Lung (tissue), 12 donors: ENCODE results near the gene SLC66A2. TPM values are rescaled to one million over a fixed set of nuclear protein-coding genes. Genes with fewer than 3 reads are reported as not detected.
A peak's percentile ranks its signal among the peaks of the same experiment; 100 is the strongest.

Source experiments
- ATAC-seq: fragments of 200-7000 bp; cut with Tn5 transposase; one replicate; pipeline ENCODE4 v1.9.1; 2020; ENCODE audit warnings: moderate number of reproducible peaks; ENCODE audit not compliant: insufficient read depth, low FRiP score
- DNase-seq, 3 donors: peaks; one replicate each; pipeline ENCODE4 v3.0.0-alpha.2; 2013 to 2017
- H3K27ac ChIP-seq, 2 donors: one replicate each; pipeline ENCODE4 v1.5.1; 2013; ENCODE audit warnings: mild to moderate bottlenecking in 2 of 2, moderate library complexity in 2 of 2, control low read depth in 1 of 2, inconsistent platforms in 1 of 2, low read depth in 1 of 2, low read length in 1 of 2
- H3K27me3 ChIP-seq, 3 donors: one replicate each; pipeline ENCODE4 v1.5.1; 2013; ENCODE audit warnings: low read length in 2 of 3; ENCODE audit not compliant: control insufficient read depth in 3 of 3, insufficient read depth in 3 of 3
- H3K36me3 ChIP-seq, 4 donors: one replicate each; pipeline ENCODE4 v1.5.1; 2013; ENCODE audit warnings: low read length in 4 of 4, mild to moderate bottlenecking in 1 of 4, moderate library complexity in 1 of 4; ENCODE audit not compliant: control insufficient read depth in 4 of 4, insufficient read depth in 4 of 4
- H3K4me1 ChIP-seq, 5 donors: one replicate each; pipeline ENCODE4 v1.5.1; 2013; ENCODE audit warnings: low read length in 5 of 5, mild to moderate bottlenecking in 2 of 5, moderate library complexity in 1 of 5; ENCODE audit not compliant: control insufficient read depth in 5 of 5, insufficient read depth in 5 of 5
- H3K4me3 ChIP-seq: one replicate; pipeline ENCODE4 v1.5.1; 2013; ENCODE audit warnings: mild to moderate bottlenecking, control low read depth, moderate library complexity
- H3K9ac ChIP-seq, 2 donors: one replicate each; pipeline ENCODE4 v1.5.1; 2013; ENCODE audit warnings: low read length in 2 of 2, control low read depth in 1 of 2; ENCODE audit not compliant: insufficient read depth in 1 of 2
- H3K9me3 ChIP-seq, 4 donors: one replicate each; pipeline ENCODE4 v1.5.1; 2013; ENCODE audit warnings: low read length in 3 of 4, mild to moderate bottlenecking in 1 of 4, moderate library complexity in 1 of 4; ENCODE audit not compliant: control insufficient read depth in 4 of 4, insufficient read depth in 3 of 4
- CTCF ChIP-seq: IDR thresholded peaks from 2 replicates; pipeline ENCODE4 v1.5.1; 2012; ENCODE audit warnings: mild to moderate bottlenecking; ENCODE audit errors: control extremely low read depth, extremely low read depth
- WGBS, 2 donors: extraction: QIAGEN DNeasy Blood & Tissue Kit; methylation state at CpG; one replicate each; pipeline ENCODE4 v1.1.7; 2013; 5-methylcytosine and 5-hydroxymethylcytosine counted together
- polyA plus RNA-seq, 2 donors: library from polyadenylated mRNA; stranded (reverse); fragments of 200-250 nt; gene quantifications; one replicate each; pipeline ENCODE4 v1.2.1, GENCODE V29; 2013
- total RNA-seq, 2 donors: library from RNA; depleted of rRNA in 1 of 2; stranded (reverse); fragments of >200 nt in 1 of 2; gene quantifications; one replicate each; pipeline ENCODE4 v1.2.1, GENCODE V29; 2014 to 2021
- donor health status: control.
- donor health status: control.
- donor health status: Bipolar disorder and iron deficiency.
- donor health status: healthy.
- donor health status: DM: yes; HTN: yes; CAD: no.

Gene SLC66A2
- total and polyA plus RNA-seq, 4 donors = 26.5 to 71.8 (median 62.3) TPM

GRCh38 chr18:79861687-79862086 lies 89.8 kb downstream of the SLC66A2 start:
- no peak overlapping the region for H3K4me3 ChIP-seq
- DNase-seq (no peak), ATAC-seq (no peak)
- H3K36me3 ChIP-seq = no peaks in the 10 kb centered on the region
- H3K4me1 ChIP-seq = peaks cover 0 to 9% (median 0%) of the 10 kb centered on the region in 5 donors
- H3K9ac ChIP-seq = no peak overlapping the region
- H3K27me3 ChIP-seq = no peaks in the 10 kb centered on the region
- peaks cover 0 to 10% (median 1%) of the 10 kb centered on the region in 4 donors for H3K9me3 ChIP-seq
- TF ChIP-seq CTCF = no peak
- no peak overlapping the region for H3K27ac ChIP-seq
- WGBS, 2 donors = 86 to 90% methylated on average over 2 of the region's 2 CpGs

- WGBS, 2 donors = 89 to 91% methylated on average over 7 of the region's 7 CpGs
- DNase-seq (no peak), ATAC-seq (no peak)
- TF ChIP-seq CTCF = no peak
- Histone ChIP-seq H3K27ac (no peak overlapping the region), H3K4me3 (no peak overlapping the region), H3K36me3 (no peaks in the 10 kb centered on the region), H3K27me3 (no peaks in the 10 kb centered on the region), H3K9me3 (peaks cover 0 to 10% (median 1%) of the 10 kb centered on the region in 4 donors), H3K9ac (no peak overlapping the region), H3K4me1 (peaks cover 0 to 17% (median 4%) of the 10 kb centered on the region in 5 donors)
Observed at GRCh38 chr18:79859314-79859713, 92.1 kb downstream of the SLC66A2 start.

- peaks cover 0 to 17% (median 4%) of the 10 kb centered on the region in 5 donors for H3K4me1 ChIP-seq
- no peak overlapping the region for H3K27ac ChIP-seq
- no peaks in the 10 kb centered on the region for H3K36me3 ChIP-seq
- no peak overlapping the region for H3K4me3 ChIP-seq
- peak; percentile 69 to 84 (median 81) for DNase-seq
- H3K27me3 ChIP-seq = no peaks in the 10 kb centered on the region
- no peak for TF ChIP-seq CTCF
- peaks cover 0 to 3% (median under 1%) of the 10 kb centered on the region in 4 donors for H3K9me3 ChIP-seq
- no peak for ATAC-seq
- WGBS, 2 donors = 45 to 55% methylated on average over 14 of the region's 14 CpGs
- H3K9ac ChIP-seq = no peak overlapping the region
Observed at GRCh38 chr18:79857082-79857671, 94.3 kb downstream of the SLC66A2 start.
